ENCODE data around the gene TDRD10. TPM values are rescaled to one million over a fixed set of nuclear protein-coding genes. Genes with fewer than 3 reads are reported as not detected.
"Not testable (repeated sequence)": the region's sequence is repeated elsewhere in the genome, so short reads cannot be mapped to it uniquely, and the experiment has no call there.

The TDRD10 gene
- total and polyA plus RNA-seq, 2 experiments from 2014 or later: 0.51 to 1.0 TPM

DNA sequence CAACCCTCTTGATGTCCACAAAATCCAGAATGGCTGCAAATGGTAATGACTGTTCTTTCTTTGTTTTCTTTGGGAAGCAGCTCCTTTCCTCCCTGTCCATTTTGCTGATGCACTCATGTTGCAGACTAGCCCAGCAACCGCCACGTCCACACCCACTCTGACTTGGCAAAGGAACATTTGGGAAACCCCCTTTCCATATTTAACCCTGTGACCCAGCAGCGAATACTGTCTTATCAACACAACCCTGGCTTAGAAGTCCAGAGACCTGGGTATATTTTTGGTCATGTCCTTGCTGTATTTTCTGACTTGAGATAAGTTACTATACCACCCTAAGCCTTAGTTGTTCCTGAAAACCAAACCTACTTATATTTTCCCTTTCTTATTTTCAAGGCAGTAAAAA lies 18.3 kb downstream of the TDRD10 start:
- Histone ChIP-seq H3K27ac (peak overlapping the region; percentile 55), H3K9me3 (ENCODE audit: low read depth) (no peaks in the 10 kb centered on the region), H3K27me3 (no peaks in the 10 kb centered on the region), H3K4me3 (no peak overlapping the region), H3K4me1 (ENCODE audit: low read depth) (peaks cover 10% of the 10 kb centered on the region), H3K36me3 (no peaks in the 10 kb centered on the region)
- DNase-seq (ENCODE audit: low read depth in 1 of 2, low spot score in 1 of 2): peak in 1 of 2 donors; percentile 22
- TF ChIP-seq, protein P1, sequence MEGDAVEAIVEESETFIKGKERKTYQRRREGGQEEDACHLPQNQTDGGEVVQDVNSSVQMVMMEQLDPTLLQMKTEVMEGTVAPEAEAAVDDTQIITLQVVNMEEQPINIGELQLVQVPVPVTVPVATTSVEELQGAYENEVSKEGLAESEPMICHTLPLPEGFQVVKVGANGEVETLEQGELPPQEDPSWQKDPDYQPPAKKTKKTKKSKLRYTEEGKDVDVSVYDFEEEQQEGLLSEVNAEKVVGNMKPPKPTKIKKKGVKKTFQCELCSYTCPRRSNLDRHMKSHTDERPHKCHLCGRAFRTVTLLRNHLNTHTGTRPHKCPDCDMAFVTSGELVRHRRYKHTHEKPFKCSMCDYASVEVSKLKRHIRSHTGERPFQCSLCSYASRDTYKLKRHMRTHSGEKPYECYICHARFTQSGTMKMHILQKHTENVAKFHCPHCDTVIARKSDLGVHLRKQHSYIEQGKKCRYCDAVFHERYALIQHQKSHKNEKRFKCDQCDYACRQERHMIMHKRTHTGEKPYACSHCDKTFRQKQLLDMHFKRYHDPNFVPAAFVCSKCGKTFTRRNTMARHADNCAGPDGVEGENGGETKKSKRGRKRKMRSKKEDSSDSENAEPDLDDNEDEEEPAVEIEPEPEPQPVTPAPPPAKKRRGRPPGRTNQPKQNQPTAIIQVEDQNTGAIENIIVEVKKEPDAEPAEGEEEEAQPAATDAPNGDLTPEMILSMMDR (IDR thresholded peaks at IDR 0.05; ENCODE audit: low read depth, low read length): no peak

DNA sequence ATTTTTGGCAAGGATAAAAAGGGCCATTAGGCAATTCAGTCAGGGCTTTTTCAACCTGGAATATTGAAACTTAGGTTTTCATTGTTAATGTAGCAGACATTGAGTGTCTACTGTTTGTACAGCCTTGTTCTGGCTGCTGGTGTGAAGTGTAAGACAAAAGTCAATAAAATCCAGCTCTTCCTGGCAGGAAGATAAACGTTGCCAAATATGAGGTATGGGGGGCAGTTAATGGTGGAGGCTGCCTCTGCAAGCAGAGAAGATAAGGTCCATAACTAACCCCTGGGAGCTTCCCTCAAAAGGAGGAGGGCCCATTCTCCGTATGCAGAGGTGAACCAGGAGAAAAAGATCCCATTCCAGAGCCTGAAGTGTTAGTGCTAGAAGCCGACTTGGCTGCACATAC lies 19.7 kb downstream of the TDRD10 start:
- no peak for DNase-seq (ENCODE audit: low read depth in 1 of 2, low spot score in 1 of 2)
- Histone ChIP-seq H3K4me3 (no peak overlapping the region), H3K4me1 (ENCODE audit: low read depth) (peaks cover 10% of the 10 kb centered on the region), H3K9me3 (ENCODE audit: low read depth) (no peaks in the 10 kb centered on the region), H3K36me3 (no peaks in the 10 kb centered on the region), H3K27ac (no peak overlapping the region), H3K27me3 (no peaks in the 10 kb centered on the region)
- TF ChIP-seq, protein P1 (IDR thresholded peaks at IDR 0.05; ENCODE audit: low read depth, low read length): no peak

DNA sequence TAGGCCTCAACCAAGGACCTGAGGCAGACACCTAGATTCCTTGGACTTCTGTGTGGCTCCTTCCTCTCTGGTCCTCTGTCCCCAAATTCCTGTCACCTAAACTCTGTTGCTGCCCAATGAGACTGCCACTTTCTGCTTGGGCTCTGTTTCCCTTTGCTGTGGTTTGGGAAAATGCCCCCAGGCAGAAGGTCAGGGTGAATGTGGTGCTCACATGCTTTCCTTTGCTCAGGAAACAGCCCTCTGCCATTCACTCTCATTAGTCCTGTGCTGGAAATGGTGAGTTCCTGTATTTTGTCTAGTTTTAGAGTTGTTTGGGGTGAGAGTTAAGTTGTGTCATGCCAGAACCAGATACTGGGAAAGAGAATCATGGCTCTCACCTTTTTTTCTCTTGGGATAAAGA lies 22.9 kb downstream of the TDRD10 start:
- Histone ChIP-seq H3K27ac (no peak overlapping the region), H3K27me3 (no peaks in the 10 kb centered on the region), H3K9me3 (ENCODE audit: low read depth) (no peaks in the 10 kb centered on the region), H3K36me3 (no peaks in the 10 kb centered on the region), H3K4me3 (no peak overlapping the region), H3K4me1 (ENCODE audit: low read depth) (peaks cover 10% of the 10 kb centered on the region)
- no peak for DNase-seq (ENCODE audit: low read depth in 1 of 2, low spot score in 1 of 2)
- TF ChIP-seq, protein P1 (IDR thresholded peaks at IDR 0.05; ENCODE audit: low read depth, low read length): no peak

DNA sequence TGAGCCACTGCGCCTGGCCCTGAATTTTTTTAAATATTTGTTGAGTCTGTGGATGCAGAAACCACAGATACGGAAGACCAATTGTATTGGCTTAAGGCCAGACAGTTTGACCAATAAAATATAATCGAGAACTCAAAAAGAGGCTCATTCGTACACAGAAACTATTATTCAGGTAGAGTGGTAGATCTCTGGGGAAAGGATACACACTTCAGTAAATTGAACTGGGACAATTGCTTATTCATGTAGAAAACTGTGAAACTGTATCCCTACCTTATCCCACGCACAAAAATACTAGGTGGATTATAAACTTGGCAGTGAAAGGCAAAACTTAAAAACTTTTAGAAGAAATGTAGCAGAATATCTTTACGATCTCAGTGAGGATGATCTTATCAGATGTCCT lies 25.2 kb downstream of the TDRD10 start:
- no peak overlapping the region for H3K4me3 ChIP-seq
- H3K27me3 ChIP-seq: no peaks in the 10 kb centered on the region
- no peaks in the 10 kb centered on the region for H3K9me3 ChIP-seq (ENCODE audit: low read depth)
- no peaks in the 10 kb centered on the region for H3K36me3 ChIP-seq
- no peak overlapping the region for H3K27ac ChIP-seq
- no peaks in the 10 kb centered on the region for H3K4me1 ChIP-seq (ENCODE audit: low read depth)
- TF ChIP-seq, protein P1 (IDR thresholded peaks at IDR 0.05; ENCODE audit: low read depth, low read length): no peak
- DNase-seq (ENCODE audit: low read depth in 1 of 2, low spot score in 1 of 2): no peak

DNA sequence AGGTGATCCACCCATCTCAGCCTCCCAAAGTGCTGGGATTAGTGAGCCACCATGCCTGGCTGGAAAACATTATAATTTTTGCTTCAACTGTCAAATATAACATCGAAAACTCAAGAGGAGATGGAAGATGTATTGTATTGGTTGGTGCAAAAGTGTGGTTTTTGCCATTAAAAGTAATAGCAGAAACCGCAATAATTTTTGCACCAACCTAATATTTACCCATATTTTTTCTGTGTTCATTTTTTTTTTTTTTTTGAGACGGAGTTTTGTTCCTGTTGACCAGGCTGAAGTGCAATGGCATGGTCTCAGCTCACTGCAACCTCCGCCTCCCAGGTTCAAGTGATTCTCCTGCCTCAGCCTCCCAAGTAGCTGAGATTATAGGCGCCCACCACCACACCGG lies 27.3 kb downstream of the TDRD10 start:
- TF ChIP-seq, protein P1 (IDR thresholded peaks at IDR 0.05; ENCODE audit: low read depth, low read length): no peak
- H3K36me3 ChIP-seq: no peaks in the 10 kb centered on the region
- no peaks in the 10 kb centered on the region for H3K9me3 ChIP-seq (ENCODE audit: low read depth)
- no peaks in the 10 kb centered on the region for H3K27me3 ChIP-seq
- no peak for DNase-seq (ENCODE audit: low read depth in 1 of 2, low spot score in 1 of 2)
- no peak overlapping the region for H3K4me3 ChIP-seq
- no peak overlapping the region for H3K27ac ChIP-seq
- H3K4me1 ChIP-seq (ENCODE audit: low read depth): no peaks in the 10 kb centered on the region

DNA sequence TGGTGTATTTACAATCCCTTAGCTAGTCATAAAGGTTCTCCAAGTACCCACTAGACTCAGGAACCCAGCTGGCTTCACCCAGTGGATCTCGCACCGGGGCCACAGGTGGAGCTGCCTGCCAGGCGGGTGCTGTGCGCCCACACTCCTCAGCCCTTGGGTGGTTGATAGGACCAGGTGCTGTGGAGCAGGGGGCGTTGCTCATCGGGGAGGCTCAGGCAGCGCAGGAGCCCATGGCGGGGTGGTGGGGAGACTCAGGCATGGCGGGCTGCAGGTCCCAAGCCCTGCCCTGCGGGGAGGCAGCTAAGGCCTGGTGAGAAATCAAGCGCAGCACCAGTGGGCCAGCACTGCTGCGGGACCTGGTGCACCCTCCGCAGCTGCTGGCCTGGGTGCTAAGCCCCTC lies 29.9 kb downstream of the TDRD10 start:
- not testable (repeated sequence) for DNase-seq (ENCODE audit: low read depth in 1 of 2, low spot score in 1 of 2); H3K9me3 ChIP-seq (ENCODE audit: low read depth); H3K4me1 ChIP-seq (ENCODE audit: low read depth); H3K27ac ChIP-seq; H3K36me3 ChIP-seq; H3K27me3 ChIP-seq; H3K4me3 ChIP-seq

Data from cardiac muscle cell (in vitro differentiated cells and primary cell).